ENCODE data around the gene RNF146. TPM values are rescaled to one million over a fixed set of nuclear protein-coding genes. Genes with fewer than 3 reads are reported as not detected.

Gene RNF146
- total RNA-seq, 1 experiment from 2014 or later = 36.2 TPM

Other genes starting within 250 kb of the RNF146 start
- gene RSPO3, start 148.2 kb upstream of the RNF146 start, total RNA-seq (2014; rRNA removed; shearing (Covaris generic)) = not detected in 2 replicates
- 47.4 and 81.2 TPM in 2 replicates for gene ECHDC1, start 76.7 kb downstream of the RNF146 start, total RNA-seq (2014; rRNA removed; shearing (Covaris generic))
- 5.1 and 5.8 TPM in 2 replicates for gene KIAA0408, start 192.5 kb downstream of the RNF146 start, total RNA-seq (2014; rRNA removed; shearing (Covaris generic))

Measured in SJSA1 (cell line).